RKO (cell line): ENCODE data around the gene NPS.

Experiments
- DNase-seq: peaks from one replicate; pipeline ENCODE4 v3.0.0-alpha.2; 2016; ENCODE audit warnings: low spot score

NPS gene

DNA sequence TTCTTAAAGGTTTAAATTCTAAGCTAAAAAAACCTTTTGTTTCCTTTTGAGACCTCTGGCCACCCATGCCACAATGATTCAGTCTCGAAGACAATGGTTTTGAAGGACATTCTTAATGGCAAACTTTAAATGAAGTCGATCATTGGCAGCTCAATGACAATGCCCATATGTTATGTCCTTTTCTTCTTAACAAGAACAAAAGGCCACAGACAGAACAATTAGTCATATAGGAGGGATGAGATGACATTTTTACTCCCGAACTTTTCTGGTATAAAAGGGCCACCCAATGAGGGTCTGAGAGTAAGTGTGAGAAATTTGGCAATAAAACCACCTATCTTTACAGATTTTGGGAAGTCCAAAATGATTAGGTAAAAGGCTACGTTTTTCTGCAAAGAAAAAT is at the start of gene NPS:
Gene NPS (plus strand): TSS at position 301 of the 400 bp plus-strand sequence. CDS start 60 bp downstream, at position 361.
- DNase-seq = no peak

- DNase-seq = no peak
Measured at GRCh38 chr10:127500127-127500526, 49.0 kb upstream of the NPS start.

GRCh38 chr10:127506094-127506493 is 43.0 kb upstream of the NPS start:
- no peak for DNase-seq

DNA sequence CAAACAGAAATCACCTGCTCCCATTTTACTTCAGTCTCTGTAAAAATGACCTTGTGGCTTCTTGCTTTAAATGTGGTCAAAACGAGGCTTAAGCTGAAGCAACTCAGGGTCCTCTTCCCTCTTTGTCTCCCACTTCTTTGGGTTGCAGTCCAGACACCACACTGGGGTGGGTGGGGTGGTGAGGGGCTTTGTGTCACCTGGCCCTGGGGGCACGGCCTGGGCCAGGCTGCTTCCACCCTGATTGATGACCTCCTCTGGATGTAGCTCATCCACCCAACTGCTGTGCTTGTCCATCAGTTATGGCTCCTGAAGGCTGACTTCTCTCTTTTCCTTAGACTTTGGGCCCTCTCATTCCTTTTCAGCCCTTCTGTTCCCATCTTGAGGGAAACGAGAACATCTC is 26.8 kb upstream of the NPS start:
- no peak for DNase-seq

- DNase-seq = no peak
Measured at GRCh38 chr10:127523476-127523875, 25.6 kb upstream of the NPS start.

DNA sequence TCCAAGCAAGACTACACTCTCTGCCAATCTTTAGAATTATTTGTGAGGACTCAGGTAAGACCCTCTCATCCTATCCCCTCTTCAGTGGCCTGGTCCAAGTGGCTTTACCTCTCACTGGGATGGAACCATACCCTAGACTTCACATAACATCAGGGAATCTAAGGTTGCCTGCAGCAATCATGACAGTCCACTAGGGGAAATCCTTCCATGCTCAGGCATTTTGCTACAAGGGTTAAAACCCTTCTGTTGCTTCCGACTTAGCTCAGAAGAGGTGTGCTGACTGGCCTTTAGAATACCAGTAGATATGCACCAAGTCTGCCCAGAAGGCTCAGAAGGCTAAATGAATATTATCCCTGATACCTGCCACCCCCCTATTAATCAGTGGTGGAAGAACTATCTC is 24.9 kb upstream of the NPS start:
- peak; percentile 8 for DNase-seq

- peak; percentile 10 for DNase-seq
Measured at GRCh38 chr10:127524908-127525665, 24.0 kb upstream of the NPS start.

GRCh38 chr10:127525686-127526085 is 23.4 kb upstream of the NPS start:
- DNase-seq = no peak

- DNase-seq = no peak
Measured at GRCh38 chr10:127526161-127526560, 22.9 kb upstream of the NPS start.

DNA sequence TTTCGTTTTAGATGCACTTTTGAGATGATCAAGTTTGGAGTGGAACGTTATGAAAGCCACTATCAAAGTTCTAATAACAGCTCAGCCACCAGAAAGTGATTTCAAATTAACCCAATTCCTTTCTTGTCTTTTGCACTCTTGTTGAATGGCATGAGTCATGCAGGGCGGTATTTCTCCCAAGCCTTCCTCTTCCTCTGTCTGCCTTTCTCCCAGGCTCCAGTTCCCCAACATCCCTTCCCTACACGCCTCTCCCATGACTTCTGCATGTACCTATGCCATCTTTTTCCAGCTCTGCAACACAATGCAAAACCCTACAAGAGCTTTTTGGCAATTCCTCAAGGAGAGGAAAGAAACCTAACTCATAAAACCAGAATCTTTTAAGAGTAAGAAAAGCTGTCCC is 21.8 kb upstream of the NPS start:
- no peak for DNase-seq

GRCh38 chr10:127527891-127528290 is 21.2 kb upstream of the NPS start:
- DNase-seq = no peak

DNA sequence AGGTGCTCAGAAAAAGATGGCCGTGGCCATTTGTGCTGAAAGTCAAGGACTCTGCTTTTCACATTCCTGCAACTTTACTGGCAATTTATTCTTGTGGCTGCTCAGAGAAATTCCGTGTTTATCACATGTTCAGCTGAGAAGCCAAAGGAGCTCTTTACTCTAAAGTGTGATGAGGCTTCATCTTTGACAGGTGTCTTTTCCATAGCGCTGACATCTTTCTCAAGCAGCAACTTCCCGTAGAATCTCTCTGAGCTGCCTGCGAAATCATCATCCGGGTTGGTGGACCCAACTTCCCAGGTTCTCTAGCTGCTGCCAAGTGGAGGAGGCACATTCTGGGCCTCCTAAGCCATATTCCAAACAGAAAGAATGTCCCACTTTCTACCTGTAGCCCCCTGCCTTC is 16.9 kb upstream of the NPS start:
- DNase-seq = no peak

DNA sequence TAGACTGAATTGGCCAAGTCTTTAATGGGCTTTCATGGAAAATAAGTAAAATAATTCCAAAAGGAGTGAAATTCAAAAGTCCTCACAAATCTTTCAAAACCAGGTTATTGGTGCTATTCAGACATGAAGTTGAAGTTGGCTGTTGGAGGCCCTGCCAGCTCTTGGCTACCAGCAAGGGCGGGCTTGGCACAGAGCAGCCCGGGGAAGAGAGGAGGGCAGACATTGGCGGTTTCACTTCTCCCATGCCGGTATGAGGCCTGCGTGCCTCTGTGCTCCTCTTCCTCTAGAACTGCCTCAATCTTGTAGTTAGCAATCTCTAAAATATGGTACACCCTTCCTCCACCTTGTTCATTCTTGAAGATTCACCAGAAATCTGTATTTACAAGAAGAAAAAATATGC is 16.4 kb upstream of the NPS start:
- DNase-seq = no peak

GRCh38 chr10:127534074-127534473 is 15.0 kb upstream of the NPS start:
- no peak for DNase-seq

DNA sequence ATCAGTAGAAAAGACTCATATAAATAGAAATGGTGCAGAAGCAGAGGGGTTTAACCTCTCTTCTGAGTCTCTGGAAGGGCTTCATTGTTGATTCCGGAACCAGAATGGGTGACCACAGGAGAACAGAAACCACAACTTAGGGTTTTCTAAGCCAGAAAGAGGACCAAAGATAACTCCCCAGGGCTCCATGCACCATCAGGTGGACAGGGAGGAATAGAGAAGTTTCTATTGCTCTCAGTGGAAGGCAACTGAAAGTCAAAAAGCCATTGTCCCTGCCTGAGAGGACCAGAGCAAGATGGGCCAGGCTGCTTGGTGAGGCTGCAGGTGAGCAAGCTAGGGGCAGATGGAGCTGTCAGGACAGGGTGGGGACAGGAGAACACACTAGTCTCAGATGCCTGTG is 14.6 kb upstream of the NPS start:
- DNase-seq = no peak

GRCh38 chr10:127535802-127536515 is 13.2 kb upstream of the NPS start:
- no peak for DNase-seq

DNA sequence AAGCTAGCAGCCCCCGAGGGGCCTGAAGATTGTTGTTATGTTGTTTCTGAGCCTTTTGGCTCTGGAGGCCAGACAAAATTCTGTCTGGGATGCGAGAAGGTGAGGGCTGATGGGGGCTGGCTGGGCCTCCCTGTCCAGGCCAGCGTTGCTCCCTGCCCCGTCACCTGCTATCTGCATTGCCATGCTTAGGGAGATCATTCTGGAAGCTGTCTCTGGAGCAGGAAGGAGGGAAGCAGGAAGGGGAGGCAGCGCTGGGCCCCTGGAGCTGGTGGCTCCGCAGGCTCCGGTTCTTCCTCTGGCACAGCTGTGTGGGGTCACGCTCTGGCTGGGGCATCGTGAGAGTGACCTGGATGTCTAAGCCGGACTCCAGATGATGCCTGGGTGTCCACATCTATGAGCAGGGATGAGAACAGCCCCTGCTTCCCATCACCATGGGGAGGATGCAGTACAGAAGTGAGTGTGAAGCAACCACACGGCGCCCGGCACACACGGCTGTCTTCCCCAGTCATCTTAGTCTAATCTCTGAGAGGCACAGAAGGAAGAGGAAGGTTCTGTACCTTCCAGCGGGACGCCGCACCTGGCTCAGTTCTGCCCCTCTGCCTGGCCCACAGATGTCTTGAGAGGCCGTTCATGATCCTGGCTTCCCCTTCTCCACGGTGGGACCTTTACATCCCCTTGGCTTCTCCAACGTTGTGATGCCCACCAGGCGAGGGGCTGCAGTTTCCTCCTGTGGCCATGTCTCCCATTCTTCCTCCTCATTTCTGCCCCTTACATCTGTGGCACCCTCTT is 11.9 kb upstream of the NPS start:
- DNase-seq = no peak

DNA sequence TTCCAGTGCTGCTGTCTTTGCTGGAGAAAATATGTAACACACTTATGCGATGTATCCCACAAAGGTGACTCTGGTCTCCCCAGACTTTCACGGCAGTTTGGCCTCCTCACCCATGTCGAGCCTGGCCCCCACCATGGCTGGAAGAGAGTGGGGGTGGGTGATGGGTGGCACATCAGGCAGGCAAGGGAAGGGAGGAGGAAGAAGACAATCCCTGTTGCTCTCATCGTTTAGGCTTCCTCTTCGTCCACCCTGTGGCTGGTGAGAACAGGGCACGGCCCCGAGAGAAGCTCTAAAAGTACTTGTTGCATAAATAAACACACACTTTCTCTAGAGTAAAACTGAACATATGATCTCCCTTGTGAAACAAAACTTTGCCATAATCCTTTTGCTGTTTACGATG is 11.2 kb upstream of the NPS start:
- DNase-seq = no peak

DNA sequence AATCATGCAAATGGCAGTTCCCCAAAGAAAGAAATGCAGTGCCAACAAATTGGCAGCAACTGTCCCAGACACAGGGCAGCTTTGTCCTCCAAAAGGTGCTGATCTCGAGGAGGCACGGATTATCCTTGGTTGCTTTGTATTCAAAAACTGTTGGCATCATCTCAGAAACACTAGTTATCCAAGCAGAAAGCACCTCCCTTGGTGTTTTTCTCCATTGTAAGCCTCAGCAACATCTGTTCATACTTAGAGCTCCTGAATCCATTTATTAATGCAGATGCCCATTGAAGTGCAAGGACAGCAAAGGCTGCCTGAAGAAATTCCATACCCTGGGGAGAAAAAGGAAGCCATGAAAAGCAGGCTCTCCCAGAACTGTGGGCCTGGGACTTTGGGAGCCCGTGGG is 1.1 kb upstream of the NPS start:
- DNase-seq = no peak

GRCh38 chr10:127550861-127551260 is 1.8 kb downstream of the NPS start:
- peak; percentile 32 for DNase-seq

DNA sequence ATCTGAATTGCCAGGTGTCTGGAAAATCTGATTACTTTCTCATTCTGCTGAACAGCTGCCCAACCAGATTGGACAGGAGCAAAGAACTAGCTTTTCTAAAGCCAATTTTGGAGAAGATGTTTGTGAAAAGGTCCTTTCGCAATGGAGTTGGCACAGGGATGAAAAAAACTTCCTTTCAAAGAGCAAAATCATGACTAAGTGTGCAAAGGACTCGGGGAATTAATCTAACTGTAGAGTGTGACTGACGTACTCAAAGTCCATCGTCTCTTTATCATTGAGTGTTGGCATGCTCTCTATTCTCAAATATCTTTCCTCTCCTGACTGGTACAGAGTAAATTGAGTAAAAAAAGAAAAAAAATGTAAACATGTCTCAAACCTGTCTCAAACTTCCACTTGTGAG is 3.3 kb downstream of the NPS start:
- no peak for DNase-seq

- peak; percentile 73 for DNase-seq
Measured at GRCh38 chr10:127553417-127553816, 4.3 kb downstream of the NPS start.

- DNase-seq = peak; percentile 1
Measured at GRCh38 chr10:127556916-127557315, 7.8 kb downstream of the NPS start.
